CD4-positive, alpha-beta T cell treated with Interleukin-17A for 4 hours (primary cell): ENCODE data around the gene F2R.
"Not testable (repeated sequence)": the region's sequence is repeated elsewhere in the genome, so short reads cannot be mapped to it uniquely, and the experiment has no call there.

ENCODE experiments used
- DNase-seq: peaks from one replicate; pipeline ENCODE4 v3.0.0-alpha.2; 2020; ENCODE audit warnings: mixed read lengths

The F2R gene

DNA sequence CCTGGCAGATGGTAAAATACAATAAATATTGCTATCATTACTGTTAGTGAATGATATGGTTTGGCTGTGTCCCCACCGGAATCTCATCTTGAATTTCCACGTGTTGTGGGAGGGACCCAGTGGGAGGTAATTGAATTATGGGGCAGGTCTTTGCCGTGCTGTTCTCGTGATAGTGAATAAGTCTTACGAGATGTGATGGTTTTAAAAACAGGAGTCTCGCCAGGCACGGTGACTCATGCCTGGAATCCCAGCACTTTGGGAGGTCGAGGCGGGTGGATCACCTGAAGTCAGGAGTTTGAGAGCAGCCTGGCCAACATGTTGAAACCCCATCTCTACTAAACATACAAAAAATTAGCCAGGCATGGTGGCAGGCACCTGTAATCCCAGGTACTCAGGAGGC, 45.2 kb downstream of the F2R start:
- DNase-seq = not testable (repeated sequence)

DNA sequence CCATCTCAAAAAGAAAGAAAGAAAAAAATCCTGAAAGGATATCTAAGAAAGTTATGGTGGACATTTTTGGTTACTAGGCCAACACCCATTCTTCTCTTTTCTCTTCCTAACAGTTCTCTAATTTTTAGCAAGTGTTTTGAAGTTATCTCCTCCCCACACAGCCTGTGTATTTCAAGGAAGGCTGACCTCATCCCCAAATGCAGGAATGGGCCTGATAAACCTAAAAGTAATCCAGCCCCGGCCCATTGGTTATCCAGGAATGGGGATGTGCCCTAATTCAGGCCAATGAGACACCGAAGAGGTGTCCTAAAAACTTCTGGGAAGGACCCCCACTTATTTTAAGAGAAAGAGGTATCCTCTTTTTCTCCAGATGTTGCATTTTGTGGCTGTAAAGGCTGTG, 46.6 kb downstream of the F2R start:
- no peak for DNase-seq

DNA sequence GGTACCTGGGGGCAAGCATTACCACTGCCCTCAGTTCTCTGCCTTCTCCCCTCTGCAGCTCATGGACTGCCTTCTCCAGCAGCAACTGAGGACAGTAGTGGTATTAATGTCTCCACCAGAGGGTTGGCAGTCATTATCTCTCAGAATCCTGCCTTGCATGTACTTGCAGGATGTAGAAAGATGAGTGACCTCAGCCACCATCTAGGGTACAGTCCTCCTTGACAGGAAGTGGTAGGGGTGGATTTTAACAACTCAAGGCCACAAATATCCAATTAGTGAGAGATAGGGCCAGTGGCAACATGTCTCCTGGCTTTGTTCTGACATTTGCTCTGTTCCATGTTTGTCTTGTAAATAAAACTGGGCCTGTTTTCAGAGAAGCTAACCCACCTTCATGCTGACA, 47.2 kb downstream of the F2R start:
- no peak for DNase-seq

DNA sequence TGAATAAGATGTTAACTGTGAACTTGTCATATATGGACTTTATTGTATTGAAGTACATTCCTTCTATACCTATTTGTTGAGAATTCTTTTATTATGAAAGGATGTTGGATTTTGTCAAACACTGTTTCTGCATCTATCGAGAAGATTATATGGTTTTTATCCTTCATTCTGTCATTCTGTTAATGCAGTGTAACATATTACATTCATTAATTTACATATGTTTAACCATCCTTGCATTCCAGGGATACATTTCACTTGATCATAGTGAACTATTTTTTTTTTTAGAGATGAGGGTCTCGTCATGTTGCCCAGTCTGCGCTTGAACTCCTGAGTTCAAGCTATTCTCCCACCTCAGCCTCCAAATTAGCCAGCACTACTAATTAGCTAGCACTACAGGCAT, 48.4 kb downstream of the F2R start:
- DNase-seq = no peak

DNA sequence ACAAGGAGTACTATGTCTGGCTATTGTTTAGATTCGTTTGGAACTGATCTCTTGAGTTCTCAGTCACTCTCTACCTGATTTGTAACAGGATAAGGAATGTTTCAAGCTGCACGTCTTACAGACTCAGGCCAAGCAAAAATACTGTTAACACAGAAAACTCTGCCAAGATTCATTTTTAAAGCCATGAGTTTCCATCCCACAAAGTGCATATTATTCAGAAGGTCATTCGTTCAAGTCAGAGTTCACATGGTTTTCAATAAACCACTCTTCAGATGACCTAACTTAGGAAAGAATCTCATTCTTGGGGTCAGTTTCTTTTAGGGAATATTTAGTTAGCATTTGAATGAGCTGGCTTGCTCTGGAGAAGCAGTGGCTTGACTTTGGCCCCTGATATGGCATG, 49.3 kb downstream of the F2R start:
- no peak for DNase-seq

DNA sequence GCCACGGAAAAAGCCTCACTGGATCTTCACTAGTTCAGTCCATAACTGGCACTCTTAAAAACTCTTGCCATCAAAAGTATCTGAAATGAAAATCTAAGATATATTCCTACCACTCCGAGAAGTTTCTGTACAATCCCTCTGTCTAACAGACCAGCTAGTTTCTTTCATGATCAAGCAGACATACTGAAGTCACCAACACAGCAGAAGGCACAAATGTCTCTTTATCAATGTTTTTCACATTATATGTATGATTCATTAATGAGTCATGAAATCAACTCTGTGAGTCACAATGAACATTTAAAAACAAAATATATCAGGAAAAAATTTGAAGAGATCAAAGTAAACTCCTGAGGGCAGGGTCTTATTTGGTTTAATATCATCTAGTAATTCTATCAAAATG, 50.8 kb downstream of the F2R start:
- DNase-seq = no peak

DNA sequence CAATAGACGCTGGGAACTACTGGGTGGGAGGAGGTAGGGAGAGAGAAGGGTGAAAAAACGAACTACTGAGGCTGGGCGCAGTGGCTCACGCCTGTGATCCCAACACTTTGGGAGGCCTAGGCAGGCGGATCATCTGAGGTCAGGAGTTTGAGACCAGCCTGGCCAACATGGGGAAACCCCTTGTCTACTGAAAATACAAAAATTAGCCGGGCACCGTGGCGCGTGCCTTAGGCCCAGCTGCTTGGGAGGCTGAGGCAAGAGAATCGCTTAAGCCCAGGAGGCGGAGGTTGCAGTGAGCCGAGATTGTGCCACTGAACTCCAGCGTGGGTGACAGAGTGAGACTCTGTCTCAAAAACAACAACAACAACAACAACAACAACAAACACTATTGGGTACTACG, 55.1 kb downstream of the F2R start:
- not testable (repeated sequence) for DNase-seq

DNA sequence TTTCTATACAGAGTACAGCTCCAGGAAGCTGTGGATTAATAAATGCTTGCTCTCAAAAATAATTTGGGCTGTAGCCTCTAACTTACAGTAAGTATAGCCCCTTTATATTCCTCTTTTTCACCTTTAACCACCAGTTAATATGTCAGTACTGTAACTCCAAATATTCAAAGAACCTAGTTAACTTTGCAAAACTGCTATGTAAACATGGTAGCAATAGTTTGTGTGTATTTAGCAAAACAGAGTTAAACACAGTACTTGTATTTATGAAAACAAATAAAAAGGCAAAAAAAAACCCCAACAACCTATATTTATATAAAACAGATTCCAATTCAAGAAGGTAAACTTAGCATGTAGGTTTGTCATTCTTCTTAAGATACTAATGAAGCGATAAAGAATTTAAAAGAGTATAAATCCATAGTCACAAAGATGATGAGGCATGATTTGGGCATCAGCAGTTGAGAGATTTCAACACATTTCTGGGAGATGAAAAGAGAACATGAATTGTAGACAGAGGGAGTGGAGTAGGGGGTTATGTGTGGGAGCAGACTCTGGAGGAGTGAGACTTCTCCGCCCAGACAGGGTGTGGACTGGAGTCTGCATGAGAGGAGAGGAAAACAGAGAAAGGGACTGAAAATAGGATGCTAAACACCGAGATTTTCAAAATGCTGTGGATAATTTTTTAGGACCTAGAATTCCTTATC, 55.9 kb downstream of the F2R start:
- no peak for DNase-seq

DNA sequence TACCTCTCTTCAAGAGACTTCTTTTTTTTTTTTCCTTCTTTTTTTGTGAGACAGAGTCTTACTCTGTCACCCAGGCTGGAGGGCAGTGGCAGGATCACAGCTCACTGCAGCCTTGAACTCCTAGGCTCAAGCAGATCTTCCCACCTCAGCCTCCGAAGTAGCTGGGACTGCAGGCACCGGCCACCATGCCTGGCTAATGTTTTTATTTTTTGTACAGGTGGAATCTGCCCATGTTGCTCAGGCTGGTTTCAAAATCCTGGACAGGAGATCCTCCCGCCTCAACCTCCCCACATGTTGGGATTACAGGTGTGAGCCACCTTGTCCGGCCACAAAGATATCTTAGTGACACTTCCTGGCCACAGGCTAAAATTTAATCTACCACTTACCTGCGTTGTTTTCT, 60.0 kb downstream of the F2R start:
- DNase-seq = no peak

DNA sequence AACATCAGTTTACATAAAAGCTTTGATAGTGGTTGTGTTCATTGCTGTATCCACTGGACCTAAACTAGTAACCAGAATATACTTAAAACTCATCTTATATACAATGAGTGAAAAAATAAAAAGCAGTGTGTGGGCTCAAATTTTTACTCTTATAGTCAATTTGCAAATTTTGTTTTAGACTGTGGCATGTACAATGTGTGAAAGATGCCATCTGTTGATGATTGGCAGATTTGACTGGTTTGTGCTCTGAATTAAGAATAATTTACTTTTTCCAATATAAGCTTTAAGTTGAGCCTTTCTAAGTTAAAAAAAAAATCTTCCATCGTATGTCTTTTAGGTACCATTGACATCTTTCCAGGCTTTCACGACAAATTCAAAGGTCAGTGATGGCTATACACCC, 60.5 kb downstream of the F2R start:
- no peak for DNase-seq

DNA sequence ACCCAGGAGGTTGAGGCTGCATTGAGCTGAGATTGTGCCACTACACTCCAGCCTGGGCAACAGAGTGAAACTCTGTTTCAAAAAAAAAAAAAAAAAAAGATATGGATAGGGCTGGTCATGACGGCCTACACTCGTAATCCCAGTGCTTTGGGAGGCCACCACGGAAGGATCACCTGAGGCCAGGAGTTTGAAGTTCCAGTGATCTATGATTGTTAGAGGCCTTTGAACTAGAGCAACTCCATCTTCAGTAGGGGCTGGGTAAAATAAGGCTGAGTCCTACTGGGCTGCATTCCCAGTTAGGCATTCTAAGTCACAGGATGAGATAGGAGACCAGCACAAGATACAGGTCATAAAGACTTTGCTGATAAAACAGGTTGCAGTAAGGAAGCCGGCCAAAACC, 64.7 kb downstream of the F2R start:
- not testable (repeated sequence) for DNase-seq

DNA sequence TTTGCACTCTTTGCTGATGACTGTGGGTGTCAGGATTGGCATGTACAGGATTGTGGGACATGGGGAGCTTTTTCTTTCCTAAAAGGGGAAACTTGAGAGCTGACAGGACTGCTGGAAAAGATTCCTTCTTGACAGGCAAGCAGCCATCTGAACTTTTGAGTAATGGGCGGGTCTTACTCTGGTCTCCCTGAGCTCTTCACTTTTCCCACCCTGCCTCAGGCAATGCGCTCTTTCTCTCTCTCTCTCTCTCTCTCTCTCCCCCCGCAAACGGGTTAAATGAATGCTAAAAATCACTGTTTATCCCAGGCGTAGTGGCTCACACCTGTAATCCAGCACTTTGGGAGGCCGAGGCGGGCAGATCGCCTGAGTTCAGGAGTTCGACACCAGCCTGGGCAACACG, 65.8 kb downstream of the F2R start:
- DNase-seq = no peak

DNA sequence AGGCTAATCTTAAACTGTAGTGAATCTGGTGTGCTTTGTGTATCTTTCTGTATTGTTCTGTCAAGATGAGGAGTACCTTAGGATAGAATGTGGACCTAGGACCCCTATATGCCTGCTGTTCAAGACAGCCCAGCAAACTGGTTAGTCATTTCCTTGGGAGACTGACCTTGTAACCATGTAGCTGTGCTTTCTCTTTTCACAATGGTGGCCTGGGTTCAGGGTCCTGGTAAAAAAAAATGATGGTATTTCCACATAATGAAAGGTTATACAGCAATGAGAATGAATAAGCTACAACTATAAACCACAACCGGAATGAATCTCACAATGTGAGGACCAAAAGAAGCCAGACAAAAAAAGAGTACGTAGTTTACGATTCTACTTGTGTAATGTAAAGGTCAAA, 66.5 kb downstream of the F2R start:
- no peak for DNase-seq
